Measurements from ENCODE around the gene CBR3.

Gene CBR3

DNA sequence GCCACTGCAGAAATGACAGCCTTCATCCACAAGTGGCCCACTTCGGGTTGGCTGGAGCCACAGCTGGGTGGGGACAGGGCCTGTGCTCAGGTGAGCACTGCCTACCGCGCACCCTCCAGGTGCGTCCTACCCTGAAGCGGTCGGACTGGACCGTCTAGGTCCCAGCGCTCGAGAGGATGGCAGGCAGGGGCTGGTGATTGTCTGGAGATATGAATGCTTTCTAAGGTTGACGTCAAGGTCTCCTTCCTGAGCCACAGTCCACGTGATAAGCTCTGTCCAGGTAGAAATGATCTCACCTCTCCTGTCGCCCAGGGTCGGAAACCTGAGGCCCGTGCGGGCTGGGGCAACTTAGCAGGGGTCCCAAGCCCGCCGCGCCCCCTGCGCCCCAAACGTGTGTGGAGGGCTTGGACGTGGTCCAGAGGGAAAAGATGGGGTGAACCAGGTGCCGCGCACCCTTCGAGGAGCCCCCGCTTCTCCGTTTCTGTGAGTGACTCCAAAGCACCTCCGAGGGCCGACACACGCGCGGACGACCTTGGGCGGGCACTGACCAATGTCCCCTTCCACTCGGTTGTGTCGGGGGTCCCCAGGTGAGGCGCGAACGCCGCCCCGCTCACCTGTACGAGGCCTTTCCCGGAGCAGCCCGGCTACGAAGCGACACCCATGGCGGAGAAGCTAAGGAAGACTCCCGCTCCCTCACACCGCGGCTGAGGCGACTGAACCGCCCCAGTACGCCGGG lies 20.9 kb downstream of the CBR3 start:
- in situ Hi-C loops (cut with HindIII; ENCODE audit: low sequenced_read_pairs) = no loop called here

DNA sequence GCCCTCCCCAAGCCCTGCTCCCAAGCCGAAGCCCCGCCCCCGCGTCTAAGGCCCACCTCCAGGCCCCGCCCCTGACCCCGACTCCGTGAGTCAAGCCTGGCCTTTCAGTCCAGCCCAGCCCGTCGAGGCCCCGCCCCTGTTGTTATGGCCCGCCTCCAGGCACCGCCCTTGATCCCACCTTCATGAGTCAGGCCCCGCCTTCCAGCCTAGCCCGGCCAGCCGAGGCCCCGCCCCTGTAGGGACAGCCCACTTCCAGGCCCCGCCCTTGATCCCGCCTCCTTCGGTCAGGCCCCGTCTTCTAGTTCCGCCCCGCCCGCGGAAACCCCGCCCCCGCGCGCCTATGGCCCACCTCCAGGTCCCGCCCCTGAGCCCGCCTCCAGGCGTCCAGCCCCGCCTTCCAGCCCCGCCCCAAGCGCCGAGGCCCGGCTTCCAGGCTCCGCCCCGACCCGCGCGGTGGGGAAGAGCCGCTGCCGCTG lies 21.5 kb downstream of the CBR3 start:
- in situ Hi-C loops (cut with HindIII; ENCODE audit: low sequenced_read_pairs) = no loop called here

GRCh38 chr21:36156815-36157670 lies 22.2 kb downstream of the CBR3 start, which contains the start of gene DOP1B:
DOP1B (plus strand) TSS chr21:36156824; CDS start chr21:36164734, 7,910 bp downstream.
- in situ Hi-C loops (cut with HindIII; ENCODE audit: low sequenced_read_pairs) = no loop called here

- in situ Hi-C loops (cut with HindIII; ENCODE audit: low sequenced_read_pairs) = no loop called here
Observed at GRCh38 chr21:36159356-36159921, 24.6 kb downstream of the CBR3 start.

- in situ Hi-C loops (cut with HindIII; ENCODE audit: low sequenced_read_pairs) = no loop called here
Observed at GRCh38 chr21:36160850-36161178, 25.9 kb downstream of the CBR3 start.

- in situ Hi-C loops (cut with HindIII; ENCODE audit: low sequenced_read_pairs) = no loop called here
Observed at GRCh38 chr21:36162631-36163030, 27.8 kb downstream of the CBR3 start.

GRCh38 chr21:36163750-36164741 lies 29.2 kb downstream of the CBR3 start:
- in situ Hi-C loops (cut with HindIII; ENCODE audit: low sequenced_read_pairs) = no loop called here

GRCh38 chr21:36165356-36165755 lies 30.5 kb downstream of the CBR3 start:
- in situ Hi-C loops (cut with HindIII; ENCODE audit: low sequenced_read_pairs) = no loop called here

- in situ Hi-C loops (cut with HindIII; ENCODE audit: low sequenced_read_pairs) = no loop called here
Observed at GRCh38 chr21:36166705-36167104, 31.8 kb downstream of the CBR3 start.

DNA sequence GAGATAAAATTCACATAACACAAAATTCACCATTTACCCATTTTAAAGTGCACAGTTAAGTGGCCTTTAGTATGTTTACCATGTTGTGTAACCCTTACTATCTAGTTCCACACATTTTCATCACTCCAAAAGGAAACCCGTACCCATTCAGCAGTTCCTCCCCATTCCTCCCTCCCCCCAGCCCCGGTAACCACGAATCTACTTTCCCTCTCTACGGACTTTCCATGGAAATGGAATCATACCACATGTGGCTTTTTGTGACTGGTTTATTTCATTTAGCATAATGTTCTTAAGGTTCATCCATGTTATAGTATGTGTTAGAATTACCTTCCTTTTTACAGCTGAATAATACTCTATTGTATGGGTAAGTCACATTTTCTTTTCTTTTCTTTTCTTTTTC lies 32.7 kb downstream of the CBR3 start:
- in situ Hi-C loops (cut with HindIII; ENCODE audit: low sequenced_read_pairs) = no loop called here

GRCh38 chr21:36169470-36170128 lies 34.7 kb downstream of the CBR3 start:
- in situ Hi-C loops (cut with HindIII; ENCODE audit: low sequenced_read_pairs) = no loop called here

DNA sequence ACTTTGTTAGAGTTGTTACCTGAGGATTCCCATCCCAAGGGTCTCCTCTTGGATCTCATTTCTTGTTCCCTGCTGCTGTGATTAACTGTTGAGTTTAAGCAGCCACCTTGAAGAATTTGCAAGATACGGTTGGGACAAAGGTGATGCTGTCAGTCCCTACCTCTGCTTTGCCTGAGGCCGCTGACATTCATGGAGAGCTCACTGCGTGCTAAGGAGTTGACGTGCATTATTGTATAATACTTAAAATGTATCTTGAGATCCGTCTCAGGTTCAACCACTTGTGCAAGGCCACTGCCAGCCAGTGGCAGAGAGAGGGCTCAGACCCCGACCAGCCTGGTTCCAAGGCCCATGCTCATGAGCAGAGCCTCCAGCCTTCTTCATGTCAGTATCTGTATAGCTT lies 35.9 kb downstream of the CBR3 start:
- in situ Hi-C loops (cut with HindIII; ENCODE audit: low sequenced_read_pairs) = no loop called here

- in situ Hi-C loops (cut with HindIII; ENCODE audit: low sequenced_read_pairs) = no loop called here
Observed at GRCh38 chr21:36171336-36171735, 36.5 kb downstream of the CBR3 start.

DNA sequence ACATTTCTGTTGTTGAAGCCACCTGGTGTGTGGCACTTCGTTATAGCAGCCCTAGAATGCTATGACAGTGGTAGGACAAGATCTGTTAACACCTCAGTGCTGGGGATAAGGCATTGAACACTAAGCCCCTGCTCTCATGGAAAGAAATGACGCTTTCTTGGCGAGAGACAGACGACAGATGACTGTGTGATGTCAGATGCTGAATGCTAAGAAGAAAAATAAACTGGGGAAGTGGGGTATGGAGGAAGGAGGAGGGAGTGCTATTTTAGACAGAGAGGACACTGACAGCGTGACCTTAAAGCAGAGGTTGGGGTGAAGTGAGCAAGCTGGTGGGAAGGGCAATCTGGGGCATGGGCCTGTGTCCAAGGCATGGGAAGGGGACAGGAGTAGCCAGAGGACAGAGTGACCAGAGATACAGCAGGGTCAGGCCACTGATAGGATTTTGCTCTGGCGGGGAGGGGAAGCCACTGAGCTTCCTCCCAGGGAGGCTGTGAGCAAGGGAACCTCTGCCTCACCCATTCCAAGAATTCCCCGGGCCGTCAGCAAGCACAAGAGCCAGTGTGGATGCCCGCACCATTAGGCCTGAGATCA lies 37.0 kb downstream of the CBR3 start:
- in situ Hi-C loops (cut with HindIII; ENCODE audit: low sequenced_read_pairs) = no loop called here

DNA sequence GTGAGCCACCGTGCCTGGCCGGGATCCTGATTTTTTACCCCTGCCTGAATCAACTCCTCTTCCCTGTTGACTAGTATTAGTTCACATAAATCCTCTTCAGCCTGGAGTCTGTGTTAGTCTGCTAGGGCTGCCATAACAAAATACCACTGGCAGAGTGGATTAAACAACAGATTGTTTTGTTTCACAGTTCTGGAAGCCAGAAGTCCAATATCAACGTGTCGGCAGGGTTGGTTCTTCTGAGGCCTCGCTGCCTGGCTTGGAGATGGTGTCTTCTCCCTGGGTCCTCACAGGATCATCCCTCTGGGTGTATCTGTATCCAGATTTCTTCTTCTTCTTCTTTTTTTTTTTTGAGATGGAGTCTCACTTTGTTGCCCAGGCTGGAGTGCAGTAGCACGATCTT lies 39.9 kb downstream of the CBR3 start:
- in situ Hi-C loops (cut with HindIII; ENCODE audit: low sequenced_read_pairs) = no loop called here

DNA sequence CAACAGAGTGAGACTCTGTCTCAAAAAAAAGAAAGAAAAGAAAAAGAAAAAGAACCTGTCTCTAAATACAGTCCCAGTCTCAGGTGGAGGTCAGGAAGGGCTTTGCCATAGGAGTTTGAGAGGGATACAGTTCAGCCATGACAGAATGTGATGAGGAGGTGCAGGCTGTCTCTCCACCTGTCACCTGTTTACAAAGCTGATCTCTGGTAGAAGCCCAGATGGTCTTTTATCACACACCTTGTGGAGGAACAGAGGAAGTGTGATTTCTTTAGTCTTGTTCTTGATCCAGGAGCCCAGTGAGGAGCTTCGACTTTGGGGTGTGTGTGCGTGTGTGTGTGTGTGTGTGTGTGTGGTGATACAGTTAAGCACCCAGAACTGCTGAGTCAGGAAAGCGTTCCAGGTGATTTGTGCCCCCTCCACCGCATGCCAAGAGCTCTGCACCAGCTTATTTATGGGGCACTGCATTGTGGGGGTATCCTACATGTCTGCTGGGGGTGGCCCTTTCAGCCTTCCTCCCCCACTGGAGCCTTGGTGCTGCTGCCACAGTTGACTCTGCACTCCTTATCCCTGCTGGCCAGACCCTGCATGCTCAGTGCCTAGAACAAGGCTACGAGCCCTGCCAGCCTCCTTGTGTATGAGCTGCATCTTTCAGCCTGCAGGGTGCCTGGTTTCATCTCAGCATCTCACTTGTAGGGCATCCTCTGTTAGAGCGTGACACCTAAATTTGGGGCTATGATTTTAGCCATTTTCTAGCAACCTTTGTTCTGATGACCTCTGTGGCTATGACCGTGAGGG lies 41.1 kb downstream of the CBR3 start:
- in situ Hi-C loops (cut with HindIII; ENCODE audit: low sequenced_read_pairs) = no loop called here

GRCh38 chr21:36178349-36178748 lies 43.5 kb downstream of the CBR3 start:
- in situ Hi-C loops (cut with HindIII; ENCODE audit: low sequenced_read_pairs) = no loop called here

GRCh38 chr21:36179145-36179544 lies 44.3 kb downstream of the CBR3 start:
- in situ Hi-C loops (cut with HindIII; ENCODE audit: low sequenced_read_pairs) = no loop called here

DNA sequence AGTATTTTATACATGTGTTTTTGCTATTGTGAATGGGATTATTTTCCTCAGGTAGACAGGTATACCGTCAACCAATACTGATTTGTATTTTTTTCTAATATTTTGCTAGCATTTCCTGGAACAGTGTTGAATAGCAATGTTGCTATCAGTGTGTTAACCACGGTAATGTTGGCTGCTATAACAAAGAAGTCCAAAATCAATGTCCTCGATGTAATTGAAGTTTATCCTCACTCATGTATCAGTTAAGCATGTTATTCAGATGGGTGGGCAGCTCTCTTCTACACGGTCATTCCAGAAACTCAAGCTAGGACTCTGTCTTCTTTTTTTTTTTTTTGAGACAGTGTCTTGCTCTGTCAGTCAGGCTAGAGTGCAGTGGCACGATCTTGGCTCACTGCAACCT lies 46.1 kb downstream of the CBR3 start:
- in situ Hi-C loops (cut with HindIII; ENCODE audit: low sequenced_read_pairs) = no loop called here

Measured in DLD1 (cell line).